Thyroid gland (tissue), 4 donors: ENCODE data around the gene CADPS. TPM values are rescaled to one million over a fixed set of nuclear protein-coding genes. Genes with fewer than 3 reads are reported as not detected.

Experiments
- DNase-seq, 2 donors: peaks; one replicate each; pipeline ENCODE4 v3.0.0-alpha.2; 2019
- H3K27ac ChIP-seq, 3 donors: fragments of 200-600 bp; sonication (generic); 1 replicate in 2 of 3; 2 replicates in 1 of 3; pipeline ENCODE4 v1.5.1; 2016 to 2019; ENCODE audit warnings: mild to moderate bottlenecking in 1 of 3, moderate library complexity in 1 of 3
- H3K27me3 ChIP-seq: fragments of 200-600 bp; sonication (generic); one replicate; pipeline ENCODE4 v1.5.1; 2019
- H3K36me3 ChIP-seq, 2 donors: fragments of 200-600 bp; sonication (generic); one replicate each; pipeline ENCODE4 v1.5.1; 2016 to 2019
- H3K4me1 ChIP-seq, 2 donors: fragments of 200-600 bp; sonication (generic); one replicate each; pipeline ENCODE4 v1.5.1; 2017 to 2019
- H3K4me3 ChIP-seq, 3 donors: fragments of 200-600 bp; sonication (generic); replicated peaks in 1 of 3; 1 replicate in 2 of 3; 2 replicates in 1 of 3; pipeline ENCODE4 v1.5.1; 2016; ENCODE audit warnings: mild to moderate bottlenecking in 1 of 3
- H3K9me3 ChIP-seq: fragments of 200-600 bp; sonication (generic); one replicate; pipeline ENCODE4 v1.5.1; 2017
- CTCF ChIP-seq, 6 experiments: fragments of 200-600 bp in 3 of 6; fragments of 450-650 bp in 3 of 6; sonication (generic) in 3 of 6; IDR thresholded peaks; one replicate each; pipeline ENCODE4 v1.5.1; 2016 to 2019; ENCODE audit warnings: antibody characterized with exemption in 6 of 6, mild to moderate bottlenecking in 2 of 6, inconsistent platforms in 1 of 6, moderate library complexity in 1 of 6
- POLR2A ChIP-seq, 2 donors: fragments of 450-650 bp; IDR thresholded peaks; one replicate each; pipeline ENCODE4 v1.6.1; 2017; ENCODE audit warnings: antibody characterized with exemption in 2 of 2, mild to moderate bottlenecking in 2 of 2, moderate library complexity in 1 of 2
- WGBS, 2 donors: methylation state at CpG; one replicate each; pipeline ENCODE4 v1.1.5; 2017; 5-methylcytosine and 5-hydroxymethylcytosine counted together
- intact Hi-C: fragments of 100-400 bp; cut with DNase I; formaldehyde crosslinking; loops from one replicate; pipeline ENCODE4 v1.15.1; 2023
- total RNA-seq, 4 donors: library from RNA; depleted of rRNA; stranded (reverse); fragments of >200 nt; gene quantifications; one replicate each; pipeline ENCODE4 v1.2.3, GENCODE V29; 2016

CADPS gene
- total RNA-seq, 4 donors from 2014 or later = 1.6 to 9.5 TPM; not detected in 2

- no peak overlapping the region for H3K4me3 ChIP-seq
- H3K4me1 ChIP-seq = no peaks in the 10 kb centered on the region
- H3K27me3 ChIP-seq = no peaks in the 10 kb centered on the region
- intact Hi-C loops = no loop called here
- no peak for DNase-seq
- H3K36me3 ChIP-seq = no peaks in the 10 kb centered on the region
- no peaks in the 10 kb centered on the region for H3K9me3 ChIP-seq
- 86 to 97% methylated on average over 3 of the region's 3 CpGs for WGBS, 2 donors
- no peak overlapping the region for H3K27ac ChIP-seq
- TF ChIP-seq CTCF (IDR thresholded peaks at IDR 0.05) = no peak
- TF ChIP-seq POLR2A (IDR thresholded peaks at IDR 0.05) = no peak
These were observed 20.7 kb upstream of the CADPS start for GRCh38 chr3:62895901-62896300.

GRCh38 chr3:62892951-62893350 is 17.7 kb upstream of the CADPS start:
- 64 to 72% methylated on average over 2 of the region's 2 CpGs for WGBS, 2 donors
- H3K4me1 ChIP-seq = no peaks in the 10 kb centered on the region
- H3K4me3 ChIP-seq = no peak overlapping the region
- H3K27ac ChIP-seq = no peak overlapping the region
- no peaks in the 10 kb centered on the region for H3K36me3 ChIP-seq
- H3K27me3 ChIP-seq = no peaks in the 10 kb centered on the region
- TF ChIP-seq POLR2A (IDR thresholded peaks at IDR 0.05) (no peak), CTCF (IDR thresholded peaks at IDR 0.05) (no peak)
- intact Hi-C loops = no loop called here
- DNase-seq = no peak
- H3K9me3 ChIP-seq = no peaks in the 10 kb centered on the region

- intact Hi-C loops = no loop called here
- 72 to 76% methylated on average over 2 of the region's 2 CpGs for WGBS, 2 donors
These were observed 16.8 kb upstream of the CADPS start for GRCh38 chr3:62892045-62892444.

GRCh38 chr3:62888778-62889177 is 13.6 kb upstream of the CADPS start:
- 65 to 88% methylated on average over 1 of the region's 1 CpG for WGBS, 2 donors

More at GRCh38 chr3:62892045-62892444, 16.8 kb upstream of the CADPS start:
- no peaks in the 10 kb centered on the region for H3K9me3 ChIP-seq
- H3K27me3 ChIP-seq = no peaks in the 10 kb centered on the region
- H3K36me3 ChIP-seq = no peaks in the 10 kb centered on the region
- no peak for TF ChIP-seq CTCF (IDR thresholded peaks at IDR 0.05)
- no peak for TF ChIP-seq POLR2A (IDR thresholded peaks at IDR 0.05)
- no peak overlapping the region for H3K4me3 ChIP-seq
- no peaks in the 10 kb centered on the region for H3K4me1 ChIP-seq
- H3K27ac ChIP-seq = no peak overlapping the region
- no peak for DNase-seq

GRCh38 chr3:62888180-62888579 is 13.0 kb upstream of the CADPS start:
- H3K27me3 ChIP-seq = no peaks in the 10 kb centered on the region
- H3K27ac ChIP-seq = no peak overlapping the region
- H3K4me1 ChIP-seq = no peaks in the 10 kb centered on the region
- intact Hi-C loops = no loop called here
- DNase-seq = no peak
- no peaks in the 10 kb centered on the region for H3K36me3 ChIP-seq
- no peak overlapping the region for H3K4me3 ChIP-seq
- H3K9me3 ChIP-seq = no peaks in the 10 kb centered on the region
- no peak for TF ChIP-seq CTCF (IDR thresholded peaks at IDR 0.05)
- TF ChIP-seq POLR2A (IDR thresholded peaks at IDR 0.05) = no peak
- 34% methylated on average over 3 of the region's 3 CpGs for WGBS, 2 donors

More at GRCh38 chr3:62888778-62889177, 13.6 kb upstream of the CADPS start:
- Histone ChIP-seq H3K27me3 (no peaks in the 10 kb centered on the region), H3K27ac (no peak overlapping the region), H3K4me1 (no peaks in the 10 kb centered on the region), H3K4me3 (no peak overlapping the region), H3K9me3 (no peaks in the 10 kb centered on the region), H3K36me3 (no peaks in the 10 kb centered on the region)
- intact Hi-C loops = no loop called here
- TF ChIP-seq POLR2A (IDR thresholded peaks at IDR 0.05) (no peak), CTCF (IDR thresholded peaks at IDR 0.05) (no peak)
- no peak for DNase-seq
